Calu3 (cell line): ENCODE results near the gene TRIM69. TPM values are rescaled to one million over a fixed set of nuclear protein-coding genes. Genes with fewer than 3 reads are reported as not detected.

ENCODE experiments used
- BruUV-seq: library from RNA; stranded (reverse); fragments of 400-500 nt; replicated peaks from 2 replicates; lab custom pipeline; 2021; lab: Mats Ljungman, UMichigan
- CTCF ChIA-PET: fragments of 300-600 bp; sonication (Branson Sonifier 250); formaldehyde crosslinking; loops from one replicate; lab custom pipeline; 2022; ENCODE audit warnings: antibody characterized with exemption; lab: Charles Lee
- DNase-seq: peaks from one replicate; pipeline ENCODE4 v3.0.0; 2022
- H3K27ac Mint-ChIP-seq: one replicate; pipeline ENCODE4 v1.8.0; 2022; ENCODE audit warnings: mixed read lengths; ENCODE audit not compliant: unreplicated experiment
- H3K27me3 Mint-ChIP-seq: one replicate; pipeline ENCODE4 v1.8.0; 2022; ENCODE audit warnings: mixed read lengths; ENCODE audit not compliant: unreplicated experiment
- H3K36me3 Mint-ChIP-seq: one replicate; pipeline ENCODE4 v1.8.0; 2022; ENCODE audit warnings: mild to moderate bottlenecking, moderate library complexity, mixed read lengths; ENCODE audit not compliant: insufficient read depth, unreplicated experiment
- H3K4me1 Mint-ChIP-seq: one replicate; pipeline ENCODE4 v1.8.0; 2022; ENCODE audit warnings: mild to moderate bottlenecking, low read depth, mixed read lengths; ENCODE audit not compliant: unreplicated experiment
- H3K4me3 Mint-ChIP-seq: one replicate; pipeline ENCODE4 v1.8.0; 2022; ENCODE audit warnings: mild to moderate bottlenecking, low read depth, moderate library complexity, mixed read lengths; ENCODE audit not compliant: unreplicated experiment
- H3K9me3 Mint-ChIP-seq: one replicate; pipeline ENCODE4 v1.8.0; 2022; ENCODE audit warnings: low read depth, mixed read lengths; ENCODE audit not compliant: unreplicated experiment
- CTCF ChIP-seq: fragments of 200-600 bp; IDR thresholded peaks from one replicate; pipeline ENCODE4 v1.8.0; 2022; ENCODE audit warnings: antibody characterized with exemption; ENCODE audit not compliant: unreplicated experiment
- intact Hi-C: fragments of 100-400 bp; cut with micrococcal nuclease; formaldehyde crosslinking; loops from one replicate; pipeline ENCODE4 v1.10.0; 2022; ENCODE audit not compliant: unreplicated experiment
- total RNA-seq: library from RNA; stranded (reverse); gene quantifications from 2 replicates; pipeline ENCODE4 v1.2.3, GENCODE V29; 2022

Gene TRIM69
- total RNA-seq, 1 experiment from 2014 or later = 9.7 TPM

- Mint-ChIP-seq H3K27me3 (no peaks in the 10 kb centered on the region), H3K4me1 (no peaks in the 10 kb centered on the region), H3K27ac (no peak overlapping the region), H3K9me3 (peaks cover 3% of the 10 kb centered on the region), H3K4me3 (no peak overlapping the region), H3K36me3 (peaks cover 12% of the 10 kb centered on the region)
- no peak for DNase-seq
- intact Hi-C loops = no loop called here
- no TSS peak for BruUV-seq
- CTCF ChIA-PET = interaction anchor here (0.6 kb wide), 1 partner anchor 26 kb away, joined by 3 read pairs; no protein-coding TSS in a partner anchor
- TF ChIP-seq CTCF = no peak
These were observed 29.9 kb upstream of the TRIM69 start for GRCh38 chr15:44706401-44706800.

- H3K27me3 Mint-ChIP-seq = no peaks in the 10 kb centered on the region
- DNase-seq = peak; percentile 20
- H3K27ac Mint-ChIP-seq = no peak overlapping the region
- H3K4me3 Mint-ChIP-seq = no peak overlapping the region
- H3K4me1 Mint-ChIP-seq = no peaks in the 10 kb centered on the region
- CTCF ChIA-PET = no interaction called here
- intact Hi-C loops = no loop called here
- no TSS peak for BruUV-seq
- H3K9me3 Mint-ChIP-seq = peaks cover 3% of the 10 kb centered on the region
- TF ChIP-seq CTCF = no peak
- peaks cover 18% of the 10 kb centered on the region for H3K36me3 Mint-ChIP-seq
These were observed 29.2 kb upstream of the TRIM69 start for GRCh38 chr15:44706946-44707636.

- H3K9me3 Mint-ChIP-seq = no peaks in the 10 kb centered on the region
- peak overlapping the region; percentile 93 for H3K27ac Mint-ChIP-seq
- TSS peak; percentile 56 for BruUV-seq
- peak overlapping the region; percentile 97 for H3K4me3 Mint-ChIP-seq
- no peaks in the 10 kb centered on the region for H3K4me1 Mint-ChIP-seq
- no peak for DNase-seq
- TF ChIP-seq CTCF = no peak
- intact Hi-C loops = no loop called here
- CTCF ChIA-PET = interaction anchor here (1.0 to 3.2 kb wide), 3 partner anchors 18 to 47 kb away, joined by 3 to 24 read pairs (median 4); partner anchors contain the start of gene SPG11
- H3K36me3 Mint-ChIP-seq = peaks cover 45% of the 10 kb centered on the region
- H3K27me3 Mint-ChIP-seq = no peaks in the 10 kb centered on the region
These were observed 25.9 kb upstream of the TRIM69 start for GRCh38 chr15:44710236-44711095.

- H3K36me3 Mint-ChIP-seq = peaks cover 45% of the 10 kb centered on the region
- CTCF ChIA-PET = interaction anchor here (1.0 to 3.2 kb wide), 3 partner anchors 18 to 48 kb away, joined by 3 to 24 read pairs (median 4); partner anchors contain the start of gene SPG11
- H3K4me1 Mint-ChIP-seq = no peaks in the 10 kb centered on the region
- no peaks in the 10 kb centered on the region for H3K27me3 Mint-ChIP-seq
- DNase-seq = peak; percentile 87
- H3K4me3 Mint-ChIP-seq = peak within 1 kb of the TSS; percentile 97
- H3K9me3 Mint-ChIP-seq = no peaks in the 10 kb centered on the region
- BruUV-seq = no TSS peak
- no peak for TF ChIP-seq CTCF
- H3K27ac Mint-ChIP-seq = peak within 1 kb of the TSS; percentile 93
- intact Hi-C loops = no loop called here
These were observed 25.1 kb upstream of the TRIM69 start, which contains the start of the genes B2M and PATL2 for GRCh38 chr15:44711096-44711742. B2M (plus strand) TSS chr15:44711517; CDS start chr15:44711547, 30 bp downstream. PATL2 (minus strand) TSS chr15:44711323; CDS start chr15:44676490, 34,833 bp downstream.
